Measurements from ENCODE around the gene SMIM24.

The SMIM24 gene

GRCh38 chr19:3497757-3498520 is 17.6 kb upstream of the SMIM24 start:
- DNase-seq (ENCODE audit: low read depth in 2 of 2) = no peak

GRCh38 chr19:3496392-3497273 is 16.3 kb upstream of the SMIM24 start:
- DNase-seq (ENCODE audit: low read depth in 2 of 2) = no peak

GRCh38 chr19:3494559-3494958 is 14.2 kb upstream of the SMIM24 start:
- DNase-seq (ENCODE audit: low read depth in 2 of 2) = peak in 1 of 2 donors; percentile 34

- DNase-seq (ENCODE audit: low read depth in 2 of 2) = no peak
Measured at GRCh38 chr19:3494051-3494450, 13.7 kb upstream of the SMIM24 start.

- no peak for DNase-seq (ENCODE audit: low read depth in 2 of 2)
Measured at GRCh38 chr19:3493651-3494050, 13.3 kb upstream of the SMIM24 start.

GRCh38 chr19:3492919-3493318 is 12.6 kb upstream of the SMIM24 start:
- DNase-seq (ENCODE audit: low read depth in 2 of 2) = no peak

GRCh38 chr19:3492131-3492839 is 12.0 kb upstream of the SMIM24 start:
- DNase-seq (ENCODE audit: low read depth in 2 of 2) = no peak

- DNase-seq (ENCODE audit: low read depth in 2 of 2) = no peak
Measured at GRCh38 chr19:3491396-3492119, 11.2 kb upstream of the SMIM24 start.

GRCh38 chr19:3483226-3483628 is 2.9 kb upstream of the SMIM24 start, which contains the start of gene SMIM44:
TSS of gene SMIM44 (minus strand) at chr19:3483441. CDS start at chr19:3483403, 38 bp downstream.
- no peak for DNase-seq (ENCODE audit: low read depth in 2 of 2)

GRCh38 chr19:3482507-3483225 is 2.3 kb upstream of the SMIM24 start:
- no peak for DNase-seq (ENCODE audit: low read depth in 2 of 2)

- no peak for DNase-seq (ENCODE audit: low read depth in 2 of 2)
Measured at GRCh38 chr19:3481241-3482090, 1.1 kb upstream of the SMIM24 start.

- DNase-seq (ENCODE audit: low read depth in 2 of 2) = no peak
Measured at GRCh38 chr19:3479834-3480215, 500 bp downstream of the SMIM24 start.

GRCh38 chr19:3479177-3479833 is 1.0 kb downstream of the SMIM24 start:
- peak; percentile 16 to 28 for DNase-seq (ENCODE audit: low read depth in 2 of 2)

- no peak for DNase-seq (ENCODE audit: low read depth in 2 of 2)
Measured at GRCh38 chr19:3478409-3479176, 1.7 kb downstream of the SMIM24 start.

- DNase-seq (ENCODE audit: low read depth in 2 of 2) = no peak
Measured at GRCh38 chr19:3477951-3478350, 2.4 kb downstream of the SMIM24 start.

GRCh38 chr19:3477506-3477905 is 2.8 kb downstream of the SMIM24 start:
- no peak for DNase-seq (ENCODE audit: low read depth in 2 of 2)

- no peak for DNase-seq (ENCODE audit: low read depth in 2 of 2)
Measured at GRCh38 chr19:3476830-3477229, 3.5 kb downstream of the SMIM24 start.

GRCh38 chr19:3475449-3475848 is 4.9 kb downstream of the SMIM24 start:
- DNase-seq (ENCODE audit: low read depth in 2 of 2) = no peak

GRCh38 chr19:3474614-3475013 is 5.7 kb downstream of the SMIM24 start:
- DNase-seq (ENCODE audit: low read depth in 2 of 2) = no peak
